HG03558 (cell line): Measurements from ENCODE around the gene MAP1B.

ENCODE experiments used
- ATAC-seq: cut with Tn5 transposase; IDR thresholded peaks from one replicate; pipeline ENCODE4 v1.9.1; 2021; ENCODE audit warnings: moderate number of reproducible peaks; ENCODE audit not compliant: unreplicated experiment; ENCODE audit errors: extremely low read depth

MAP1B gene

GRCh38 chr5:72129725-72130124 is 22.4 kb downstream of the MAP1B start:
- ATAC-seq, result no peak

- ATAC-seq, result no peak
These were observed 23.1 kb downstream of the MAP1B start for GRCh38 chr5:72130351-72130761.

GRCh38 chr5:72133212-72133990 is 26.1 kb downstream of the MAP1B start:
- no peak for ATAC-seq

GRCh38 chr5:72134226-72134899 is 27.1 kb downstream of the MAP1B start:
- ATAC-seq, result no peak

- ATAC-seq, result no peak
These were observed 30.6 kb downstream of the MAP1B start for GRCh38 chr5:72137826-72138409.

- ATAC-seq, result no peak
These were observed 31.8 kb downstream of the MAP1B start for GRCh38 chr5:72138943-72139521.

- no peak for ATAC-seq
These were observed 33.4 kb downstream of the MAP1B start for GRCh38 chr5:72140711-72141110.

GRCh38 chr5:72141440-72142355 is 34.4 kb downstream of the MAP1B start:
- ATAC-seq, result no peak

- no peak for ATAC-seq
These were observed 37.5 kb downstream of the MAP1B start for GRCh38 chr5:72144762-72145161.

GRCh38 chr5:72145348-72145747 is 38.1 kb downstream of the MAP1B start:
- ATAC-seq, result no peak

- ATAC-seq, result no peak
These were observed 38.8 kb downstream of the MAP1B start for GRCh38 chr5:72146056-72146455.

- ATAC-seq, result no peak
These were observed 40.3 kb downstream of the MAP1B start for GRCh38 chr5:72147569-72147968.

GRCh38 chr5:72149742-72150141 is 42.5 kb downstream of the MAP1B start:
- no peak for ATAC-seq

GRCh38 chr5:72151169-72151568 is 43.9 kb downstream of the MAP1B start:
- ATAC-seq, result no peak

- no peak for ATAC-seq
These were observed 44.4 kb downstream of the MAP1B start for GRCh38 chr5:72151646-72152045.

- no peak for ATAC-seq
These were observed 45.3 kb downstream of the MAP1B start for GRCh38 chr5:72152545-72152944.

GRCh38 chr5:72153551-72153950 is 46.3 kb downstream of the MAP1B start:
- no peak for ATAC-seq

- no peak for ATAC-seq
These were observed 46.9 kb downstream of the MAP1B start for GRCh38 chr5:72154076-72154756.

- no peak for ATAC-seq
These were observed 49.8 kb downstream of the MAP1B start for GRCh38 chr5:72156946-72157624.
